Stimulated activated CD4-positive, alpha-beta T cell treated with anti-CD3 and anti-CD28 coated beads, Interleukin-4, amount 100 ng/mL, for 48 hours (primary cell): ENCODE data around the gene VCX3B.
"Not testable (repeated sequence)": the region's sequence is repeated elsewhere in the genome, so short reads cannot be mapped to it uniquely, and the experiment has no call there.

Experiments used
- DNase-seq, 2 donors: peaks; one replicate each; pipeline ENCODE4 v3.0.0-alpha.2; 2020; ENCODE audit warnings: low read depth in 2 of 2

Gene VCX3B

DNA sequence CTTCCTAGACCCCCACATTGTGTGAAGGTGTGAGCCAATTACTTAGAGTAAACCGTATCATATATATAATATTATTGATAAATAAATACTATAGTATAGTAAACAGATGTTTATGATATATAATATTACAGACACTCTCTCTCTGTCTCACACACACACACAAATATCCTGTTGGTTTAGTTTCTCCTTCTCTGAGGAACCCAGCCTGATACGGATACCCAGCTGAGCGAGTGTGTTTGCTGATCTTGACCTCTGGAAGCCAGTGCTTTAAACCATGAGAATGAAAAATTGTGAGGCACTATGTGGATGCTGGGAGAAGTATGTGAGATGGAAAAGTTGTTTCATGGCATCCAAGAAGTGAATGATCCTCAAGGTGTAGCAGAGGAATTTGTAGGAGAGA lies at the start of gene VCX3B:
Gene VCX3B (plus strand): TSS at position 301 of the 400 bp plus-strand sequence. CDS start 621 bp downstream, outside the sequence.
- DNase-seq: not testable (repeated sequence)

DNA sequence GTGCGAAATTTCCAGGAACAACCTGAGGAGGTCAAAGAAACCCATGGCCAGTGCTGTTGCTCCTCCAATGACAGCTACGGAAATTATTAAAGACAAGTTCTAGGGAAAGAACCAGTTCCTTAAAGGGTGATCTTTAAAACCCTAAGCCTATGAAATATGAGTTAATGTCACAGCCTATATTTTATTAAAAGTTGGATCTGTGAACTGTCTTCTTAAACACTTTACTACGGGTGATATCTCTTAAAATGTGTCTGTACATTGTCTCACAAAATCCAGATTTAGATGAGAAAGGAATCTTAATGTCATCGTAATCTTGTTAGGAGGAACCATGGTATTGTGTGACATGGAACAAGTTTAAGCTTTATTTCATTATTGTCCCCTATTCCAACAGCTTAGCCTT lies 46.3 kb upstream of the VCX3B start:
- DNase-seq: no peak

DNA sequence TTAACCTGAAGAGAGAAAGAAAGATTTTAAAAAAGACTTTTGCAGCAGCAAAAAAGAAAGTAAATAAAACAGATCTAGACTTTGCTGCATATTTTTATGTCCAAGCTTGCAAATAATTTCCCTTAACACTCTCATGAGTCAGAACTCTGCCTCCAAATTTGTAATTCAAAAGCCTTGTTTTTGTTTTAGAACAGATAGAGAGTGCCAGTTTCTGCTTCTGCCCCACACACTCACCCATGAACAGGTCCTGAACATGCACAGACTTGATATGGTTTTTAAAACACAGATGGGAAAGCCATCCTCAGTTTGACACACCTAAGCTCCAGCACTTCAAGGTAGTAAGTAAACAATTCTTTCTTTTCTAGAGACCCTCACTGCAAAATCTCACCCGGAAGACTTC lies 39.7 kb upstream of the VCX3B start:
- no peak for DNase-seq

DNA sequence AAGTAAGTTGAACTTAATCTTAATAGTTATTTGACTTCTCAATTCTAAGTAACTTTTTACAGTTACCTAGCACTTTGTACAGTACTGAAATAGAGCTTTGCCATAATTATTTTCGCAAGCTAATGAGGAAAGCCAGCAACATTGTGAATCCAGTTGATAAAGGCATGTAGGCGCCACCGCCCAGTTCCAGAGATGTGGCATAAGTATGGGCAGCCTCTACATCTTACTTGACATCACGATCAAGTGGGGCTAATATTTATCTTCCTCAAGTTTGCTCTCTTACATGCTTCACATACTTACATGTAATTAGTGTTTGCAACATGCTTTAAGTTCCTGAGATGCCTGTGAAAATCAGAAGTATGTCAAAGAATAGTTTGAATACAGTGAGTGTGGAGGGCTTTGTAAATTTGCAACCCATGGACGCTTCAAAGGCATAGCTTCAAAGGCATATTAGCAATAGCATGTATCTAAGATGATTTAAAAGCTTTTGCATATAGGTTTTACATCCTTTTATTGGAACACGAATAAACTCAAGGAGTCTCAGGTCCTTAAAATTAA lies 34.9 kb upstream of the VCX3B start:
- DNase-seq: no peak

DNA sequence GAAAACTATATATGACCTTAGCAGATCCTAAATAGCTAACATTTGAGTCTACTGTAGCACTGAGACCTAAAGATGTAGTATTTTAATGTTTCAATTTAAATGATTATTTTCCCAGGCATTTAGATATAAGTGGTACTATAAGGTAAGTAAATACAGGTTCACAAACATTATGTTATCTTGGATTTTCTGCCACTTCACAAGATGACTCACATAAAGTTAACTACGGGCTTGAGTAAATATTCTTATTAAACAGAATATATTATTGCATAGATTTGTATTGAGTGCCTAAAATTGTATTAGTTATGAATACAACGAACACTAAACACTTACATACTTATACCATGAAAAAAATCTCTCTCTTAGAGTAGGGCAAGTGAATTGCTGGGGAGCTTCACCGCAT lies 34.2 kb upstream of the VCX3B start:
- DNase-seq: no peak

DNA sequence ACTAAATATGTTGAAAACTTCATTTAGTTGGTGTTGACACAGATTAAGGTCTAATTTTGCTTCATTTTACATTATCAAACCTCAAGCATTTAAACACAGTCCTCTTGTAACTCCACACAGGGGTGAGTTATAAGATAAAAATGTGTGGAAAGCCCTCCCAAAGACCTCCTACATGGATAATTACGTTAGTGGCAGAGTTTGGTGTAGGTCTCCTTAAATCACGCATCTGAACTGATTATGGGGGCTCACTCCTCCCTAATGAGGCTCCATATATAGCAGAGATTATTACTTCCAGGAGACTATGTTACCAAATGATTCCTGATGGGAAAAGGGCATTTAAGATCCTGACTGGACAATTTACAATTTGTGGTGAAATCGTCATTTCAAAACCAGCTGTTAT lies 32.2 kb upstream of the VCX3B start:
- no peak for DNase-seq

DNA sequence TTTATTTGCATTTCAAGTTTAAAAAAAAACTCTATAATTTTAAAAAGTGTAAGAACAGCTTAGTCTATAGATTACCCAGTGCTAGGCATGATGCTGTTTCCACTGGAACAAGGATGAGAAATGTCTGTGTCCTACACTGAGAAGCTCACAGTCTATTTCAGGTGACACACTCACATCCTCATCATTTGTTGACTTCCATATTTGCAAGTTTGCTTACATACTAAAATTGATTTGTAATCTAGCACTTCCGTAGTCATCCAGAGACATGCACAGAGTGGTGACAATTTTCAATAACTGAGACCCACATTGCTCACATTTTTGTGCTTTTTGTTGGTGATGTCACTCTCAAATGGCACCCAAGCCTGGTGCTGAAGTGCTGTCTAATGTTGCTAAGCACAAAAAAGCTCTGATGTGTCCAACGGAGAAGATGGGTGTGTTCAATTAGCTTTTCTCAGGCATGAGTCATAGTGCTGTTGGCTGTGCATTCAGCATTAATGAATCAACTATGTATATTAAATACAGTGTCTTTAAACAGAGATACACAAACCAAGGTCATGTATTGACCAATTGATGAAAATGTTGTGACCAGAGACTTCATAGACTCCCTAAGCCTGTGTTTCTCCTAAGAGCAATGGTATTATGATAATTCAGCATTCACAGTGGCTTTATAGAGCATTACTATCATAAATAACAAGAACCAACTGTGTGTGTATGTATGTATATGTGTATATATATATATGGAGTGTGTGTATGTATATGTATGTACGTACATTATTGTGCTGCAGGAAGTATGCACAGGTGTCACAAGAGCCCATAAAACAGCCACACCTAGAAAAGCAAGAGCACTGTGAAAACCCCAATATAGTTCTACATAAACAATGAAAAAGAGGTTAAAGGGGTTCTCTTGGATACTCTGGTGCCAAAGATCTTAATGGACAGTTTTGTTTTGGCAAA lies 31.2 kb upstream of the VCX3B start:
- DNase-seq: no peak

DNA sequence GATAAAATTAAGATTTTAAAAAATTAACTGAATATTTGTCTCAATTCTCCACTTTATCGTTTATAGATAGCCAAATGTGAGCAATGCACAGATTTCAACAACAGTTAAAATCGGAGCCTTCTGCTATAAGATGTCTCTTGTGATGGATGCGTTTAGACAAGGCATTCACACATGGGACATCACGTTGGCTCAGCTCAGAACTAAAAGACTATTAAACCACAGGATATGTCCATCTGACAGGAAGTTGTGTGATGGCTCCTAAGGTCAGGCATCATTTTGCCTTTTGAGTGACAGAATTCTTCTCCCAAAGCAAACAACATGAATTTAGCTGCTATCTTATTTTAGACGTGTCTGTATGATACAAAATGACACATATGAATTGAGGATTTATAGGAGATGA lies 17.3 kb upstream of the VCX3B start:
- no peak for DNase-seq

DNA sequence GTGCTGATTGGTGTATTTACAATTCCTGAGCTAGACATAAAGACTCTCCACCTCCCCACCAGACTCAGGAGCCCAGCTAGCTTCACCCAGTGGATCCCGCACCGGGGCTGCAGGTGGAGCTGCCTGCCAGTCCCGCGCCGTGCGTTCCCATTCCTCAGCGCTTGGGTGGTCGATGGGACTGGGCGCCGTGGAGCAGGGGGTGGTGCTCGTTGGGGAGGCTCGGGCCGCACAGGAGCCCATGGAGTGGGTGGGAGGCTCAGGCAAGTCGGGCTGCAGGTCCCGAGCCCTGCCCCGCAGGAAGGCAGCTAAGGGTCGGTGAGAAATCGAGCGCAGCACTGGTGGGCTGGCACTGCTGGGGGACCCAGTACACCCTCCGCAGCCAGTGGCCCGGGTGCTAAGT lies 12.3 kb upstream of the VCX3B start:
- DNase-seq: not testable (repeated sequence)

DNA sequence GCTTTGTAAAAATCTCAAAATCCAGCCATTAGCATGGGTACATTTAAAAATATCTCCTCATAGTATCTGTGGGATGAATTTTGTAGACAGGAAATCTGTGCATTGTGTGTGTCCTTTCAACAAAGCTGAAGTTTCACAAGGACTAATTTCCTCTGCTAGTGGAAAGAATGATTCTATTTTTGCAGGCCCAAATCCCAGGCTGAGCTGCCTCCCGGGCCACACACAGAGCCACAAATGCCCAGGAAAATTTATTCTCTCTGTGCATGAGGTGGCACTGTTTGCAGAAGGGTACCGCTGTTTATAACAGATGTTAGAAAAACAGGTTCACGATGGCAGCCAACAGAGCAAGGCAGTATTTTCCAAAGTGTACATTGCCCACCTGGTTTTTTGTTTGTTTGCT lies 11.0 kb upstream of the VCX3B start:
- DNase-seq: no peak

DNA sequence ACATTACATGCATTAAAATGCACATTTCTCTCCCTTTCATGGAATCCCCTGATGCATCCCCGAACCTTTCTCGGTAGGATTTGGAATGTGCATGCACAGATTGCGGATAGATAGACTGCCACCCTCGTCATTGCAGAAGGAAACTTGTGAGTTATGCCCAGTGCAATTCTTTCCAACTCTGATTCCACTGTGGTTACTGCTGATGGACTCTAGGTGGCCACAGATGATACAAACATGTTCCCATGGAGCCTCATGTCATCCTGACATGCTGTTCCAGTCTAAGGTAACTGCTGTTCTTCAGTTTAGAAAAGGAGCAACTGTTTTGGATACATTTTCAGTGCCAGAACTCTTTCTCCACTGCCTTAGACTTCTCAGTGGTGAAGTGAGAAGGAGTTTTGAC lies 9.1 kb upstream of the VCX3B start:
- no peak for DNase-seq

DNA sequence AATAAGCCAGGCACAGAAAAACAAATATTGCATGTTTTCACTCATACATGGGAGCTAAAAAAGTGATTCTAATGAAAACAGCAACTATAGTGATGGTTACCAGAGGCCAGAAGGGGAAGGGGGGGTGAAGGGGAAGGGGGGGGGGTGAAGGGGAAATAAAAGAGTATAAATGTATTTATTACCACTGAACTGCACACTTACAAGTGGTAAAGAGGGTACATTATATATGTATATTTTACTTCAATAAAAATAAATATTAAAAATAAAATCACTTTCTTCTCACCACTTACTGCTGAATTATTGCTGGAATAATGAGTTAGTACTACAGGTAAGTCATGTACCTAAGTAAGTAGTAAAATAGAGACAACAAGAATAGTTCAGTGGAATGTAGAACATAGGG lies 2.1 kb upstream of the VCX3B start:
- no peak for DNase-seq

DNA sequence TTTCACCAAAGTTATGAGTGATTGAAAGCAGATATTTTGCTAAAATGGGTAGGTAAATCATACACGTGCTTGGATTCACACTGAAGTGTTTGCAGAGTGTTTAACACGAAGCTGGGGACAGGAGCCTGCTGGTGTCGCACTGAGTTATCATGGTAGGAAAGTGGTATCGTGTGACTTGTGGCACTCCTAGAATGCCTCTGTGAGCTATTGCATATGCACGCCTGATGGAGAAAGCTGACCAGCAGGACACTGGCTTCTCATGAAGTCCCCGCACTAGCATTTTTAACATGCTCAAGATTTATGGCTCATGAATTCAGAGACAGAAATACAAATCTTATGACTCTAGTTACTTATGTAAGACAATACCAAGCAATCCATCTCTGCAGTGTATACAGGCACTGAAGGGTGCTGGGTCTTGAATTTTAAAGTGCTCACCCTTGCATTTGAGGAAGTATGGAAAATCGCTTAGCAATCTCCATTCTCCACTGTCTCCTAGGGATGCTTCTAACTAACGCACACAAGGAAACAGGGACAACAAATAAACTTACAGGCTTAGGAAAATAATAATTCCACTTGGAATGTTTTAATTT lies 19.8 kb downstream of the VCX3B start:
- DNase-seq: no peak

DNA sequence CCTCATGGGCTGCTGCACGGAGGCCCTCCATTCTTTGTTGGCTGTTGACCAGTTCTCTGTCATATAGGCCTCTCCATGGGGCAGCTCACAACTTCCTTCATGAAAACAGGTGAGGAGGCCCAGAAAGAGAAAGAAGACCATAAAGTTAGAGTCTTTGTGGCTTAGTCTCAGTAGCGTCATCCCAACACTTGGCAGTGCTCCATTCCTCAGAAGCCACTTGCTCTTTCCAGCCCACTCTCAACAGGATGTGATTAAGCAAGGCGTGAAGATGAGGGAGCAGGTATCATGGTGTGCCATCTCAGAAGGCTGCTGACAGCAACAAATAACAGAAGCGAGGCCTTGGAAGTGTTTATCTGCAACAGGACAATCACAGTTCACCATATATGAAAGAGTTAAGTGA lies 30.4 kb downstream of the VCX3B start:
- DNase-seq: not testable (repeated sequence)

DNA sequence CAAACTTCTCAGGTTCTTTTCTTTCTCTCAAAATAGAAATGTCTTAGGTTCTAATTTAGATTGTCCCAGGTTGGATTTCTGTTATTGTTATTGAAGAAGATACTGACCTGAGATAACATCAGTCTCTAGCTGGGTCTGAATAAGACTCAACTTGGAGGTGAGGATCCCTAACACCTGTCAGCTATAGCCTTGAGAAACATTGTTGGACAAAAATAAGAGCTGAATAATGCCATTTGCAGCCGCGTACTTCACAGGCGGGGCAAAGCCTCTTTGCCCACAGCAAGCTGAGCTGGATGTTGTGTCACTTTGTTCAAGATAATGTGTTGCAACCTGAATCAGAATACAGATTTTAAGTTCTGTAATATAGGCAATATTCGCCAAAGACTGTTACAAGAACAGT lies 35.6 kb downstream of the VCX3B start:
- no peak for DNase-seq

DNA sequence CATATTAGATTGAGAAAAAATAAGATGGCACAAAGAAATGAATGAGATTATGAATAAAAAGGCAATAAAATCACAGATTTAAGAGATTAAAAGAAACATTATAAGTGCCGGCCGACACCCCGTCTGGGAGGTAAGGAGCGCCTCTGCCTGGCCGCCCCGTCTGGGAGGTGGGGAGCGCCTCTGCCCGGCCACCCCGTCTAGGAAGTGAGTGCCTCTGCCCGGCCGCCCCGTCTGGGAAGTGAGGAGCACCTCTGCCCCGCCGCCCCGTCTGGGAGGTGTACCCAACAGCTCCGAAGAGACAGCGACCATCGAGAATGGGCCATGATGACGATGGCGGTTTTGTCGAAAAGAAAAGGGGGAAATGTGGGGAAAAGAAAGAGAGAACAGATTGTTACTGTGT lies 37.5 kb downstream of the VCX3B start:
- DNase-seq: not testable (repeated sequence)

DNA sequence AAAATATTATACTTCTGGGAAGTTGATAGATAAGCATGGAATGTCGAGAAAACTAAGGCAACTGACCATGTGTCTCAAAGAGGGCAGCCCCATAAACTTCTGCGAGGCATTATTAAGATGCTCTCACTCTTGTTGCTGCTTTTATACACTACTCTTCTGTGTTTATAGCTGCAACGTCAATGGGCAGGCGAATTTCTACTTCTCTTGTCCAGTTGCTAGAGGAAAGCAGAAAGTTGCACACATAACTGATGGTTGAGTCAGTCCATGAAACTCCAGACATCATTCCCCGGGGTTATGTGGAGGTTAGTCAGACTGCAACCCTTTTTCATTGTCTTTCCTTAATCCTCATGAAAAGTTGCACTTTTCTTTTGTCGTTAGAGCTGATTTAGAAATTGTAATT lies 39.8 kb downstream of the VCX3B start:
- DNase-seq: no peak
